Ammon's horn (tissue), 1 donor: Measurements from ENCODE around the gene METAP1D.
A peak's percentile ranks its signal among the peaks of the same experiment; 100 is the strongest.
"Not testable (repeated sequence)": the region's sequence is repeated elsewhere in the genome, so short reads cannot be mapped to it uniquely, and the experiment has no call there.

Source experiments
- DNase-seq: peaks from one replicate; pipeline ENCODE4 v3.0.0-alpha.2; 2016; ENCODE audit warnings: low spot score

Gene METAP1D

GRCh38 chr2:172102391-172103359, 102.9 kb downstream of the METAP1D start, which contains the start of gene DLX2:
DLX2 (minus strand) TSS chr2:172102900; CDS start chr2:172102538, 362 bp downstream.
- DNase-seq, result peak; percentile 62

- peak; percentile 69 for DNase-seq
Measured at GRCh38 chr2:172103471-172104272, 103.9 kb downstream of the METAP1D start.

GRCh38 chr2:172105471-172106107, 105.8 kb downstream of the METAP1D start:
- DNase-seq, result no peak

GRCh38 chr2:172106108-172106961, 106.6 kb downstream of the METAP1D start:
- no peak for DNase-seq

- DNase-seq, result no peak
Measured at GRCh38 chr2:172107690-172108586, 108.2 kb downstream of the METAP1D start.

GRCh38 chr2:172108587-172108930, 108.8 kb downstream of the METAP1D start:
- DNase-seq, result no peak

GRCh38 chr2:172109256-172109987, 109.7 kb downstream of the METAP1D start:
- DNase-seq, result no peak

- DNase-seq, result no peak
Measured at GRCh38 chr2:172109988-172110811, 110.4 kb downstream of the METAP1D start.

- peak; percentile 64 for DNase-seq
Measured at GRCh38 chr2:172113617-172114016, 113.9 kb downstream of the METAP1D start.

- not testable (repeated sequence) for DNase-seq
Measured at GRCh38 chr2:172114176-172114575, 114.4 kb downstream of the METAP1D start.

GRCh38 chr2:172114579-172114978, 114.8 kb downstream of the METAP1D start:
- no peak for DNase-seq

GRCh38 chr2:172116107-172116506, 116.4 kb downstream of the METAP1D start:
- no peak for DNase-seq

GRCh38 chr2:172119089-172119488, 119.3 kb downstream of the METAP1D start:
- no peak for DNase-seq

- no peak for DNase-seq
Measured at GRCh38 chr2:172120118-172120517, 120.4 kb downstream of the METAP1D start.

- no peak for DNase-seq
Measured at GRCh38 chr2:172128484-172128883, 128.7 kb downstream of the METAP1D start.

GRCh38 chr2:172129404-172129803, 129.7 kb downstream of the METAP1D start:
- no peak for DNase-seq
